ENCODE measurements around the gene CNR1. TPM values are rescaled to one million over a fixed set of nuclear protein-coding genes. Genes with fewer than 3 reads are reported as not detected.
"Not testable (repeated sequence)": the region's sequence is repeated elsewhere in the genome, so short reads cannot be mapped to it uniquely, and the experiment has no call there.

Gene CNR1
- total RNA-seq (2014; rRNA removed; shearing (Covaris generic)), result not detected in 2 replicates
- not detected in 2 replicates for polyA plus RNA-seq (2014; cell fraction: nucleus; rRNA removed)

- DNase-seq (ENCODE audit: extremely low read depth, low read depth), result no peak
Measured at GRCh38 chr6:88165844-88166492, at the start of gene CNR1. Gene CNR1, minus strand, starts transcription at chr6:88166347. Its CDS starts 21,073 bp downstream, at chr6:88145274.

- no peak for DNase-seq (ENCODE audit: extremely low read depth, low read depth)
Measured at GRCh38 chr6:88211446-88211845, 45.3 kb upstream of the CNR1 start.

- DNase-seq (ENCODE audit: extremely low read depth, low read depth), result no peak
Measured at GRCh38 chr6:88209301-88209700, 43.2 kb upstream of the CNR1 start.

GRCh38 chr6:88208726-88209125 lies 42.6 kb upstream of the CNR1 start:
- DNase-seq (ENCODE audit: extremely low read depth, low read depth), result no peak

- not testable (repeated sequence) for DNase-seq (ENCODE audit: extremely low read depth, low read depth)
Measured at GRCh38 chr6:88201734-88202133, 35.6 kb upstream of the CNR1 start.

- DNase-seq (ENCODE audit: extremely low read depth, low read depth), result no peak
Measured at GRCh38 chr6:88184921-88185320, 18.8 kb upstream of the CNR1 start.

- no peak for DNase-seq (ENCODE audit: extremely low read depth, low read depth)
Measured at GRCh38 chr6:88183471-88183870, 17.3 kb upstream of the CNR1 start.

GRCh38 chr6:88179692-88180091 lies 13.5 kb upstream of the CNR1 start:
- DNase-seq (ENCODE audit: extremely low read depth, low read depth), result no peak

- no peak for DNase-seq (ENCODE audit: extremely low read depth, low read depth)
Measured at GRCh38 chr6:88177961-88178464, 11.9 kb upstream of the CNR1 start.

- DNase-seq (ENCODE audit: extremely low read depth, low read depth), result no peak
Measured at GRCh38 chr6:88174906-88175305, 8.8 kb upstream of the CNR1 start.

GRCh38 chr6:88171312-88171711 lies 5.2 kb upstream of the CNR1 start:
- no peak for DNase-seq (ENCODE audit: extremely low read depth, low read depth)

- no peak for DNase-seq (ENCODE audit: extremely low read depth, low read depth)
Measured at GRCh38 chr6:88168362-88168761, 2.2 kb upstream of the CNR1 start.

- no peak for DNase-seq (ENCODE audit: extremely low read depth, low read depth)
Measured at GRCh38 chr6:88167352-88167937, 1.3 kb upstream of the CNR1 start.

- no peak for DNase-seq (ENCODE audit: extremely low read depth, low read depth)
Measured at GRCh38 chr6:88166493-88167351, 575 bp upstream of the CNR1 start.

GRCh38 chr6:88165087-88165843 lies 882 bp downstream of the CNR1 start:
- DNase-seq (ENCODE audit: extremely low read depth, low read depth), result no peak

- DNase-seq (ENCODE audit: extremely low read depth, low read depth), result no peak
Measured at GRCh38 chr6:88164061-88164460, 2.1 kb downstream of the CNR1 start.

GRCh38 chr6:88163616-88164015 lies 2.5 kb downstream of the CNR1 start:
- no peak for DNase-seq (ENCODE audit: extremely low read depth, low read depth)

GRCh38 chr6:88161940-88162339 lies 4.2 kb downstream of the CNR1 start:
- no peak for DNase-seq (ENCODE audit: extremely low read depth, low read depth)

- no peak for DNase-seq (ENCODE audit: extremely low read depth, low read depth)
Measured at GRCh38 chr6:88157106-88157505, 9.0 kb downstream of the CNR1 start.

GRCh38 chr6:88145298-88145963 lies 20.7 kb downstream of the CNR1 start:
- DNase-seq (ENCODE audit: extremely low read depth, low read depth), result no peak
